HepG2 (cell line): Measurements from ENCODE around the gene RAB30.

Experiments
- CTCF ChIP-seq: sonication (generic); formaldehyde crosslinking; IDR thresholded peaks from 2 replicates; pipeline ENCODE4 v1.5.0; 2020; ENCODE audit warnings: mild to moderate bottlenecking, missing genetic modification reagents, moderate library complexity
- KLF13 ChIP-seq: sonication (generic); formaldehyde crosslinking; IDR thresholded peaks from 2 replicates; pipeline ENCODE4 v1.4.0; 2020; ENCODE audit warnings: mild to moderate bottlenecking, missing genetic modification reagents
- MIER3 ChIP-seq: IDR thresholded peaks from 2 replicates; pipeline ENCODE4 v1.6.1; 2016; ENCODE audit warnings: missing compliant biosample characterization, borderline replicate concordance
- PRDM4 ChIP-seq: sonication (generic); formaldehyde crosslinking; IDR thresholded peaks from 2 replicates; pipeline ENCODE4 v1.9.0; 2021; ENCODE audit warnings: missing genetic modification reagents, borderline replicate concordance
- ZNF513 ChIP-seq: sonication (generic); formaldehyde crosslinking; conservative IDR thresholded peaks from 2 replicates; pipeline ENCODE4 v1.5.0; 2020; ENCODE audit warnings: missing genetic modification reagents
- ZNF891 ChIP-seq: sonication (generic); formaldehyde crosslinking; IDR thresholded peaks from 2 replicates; pipeline ENCODE4 v1.5.0; 2020; ENCODE audit warnings: mild to moderate bottlenecking, missing genetic modification reagents

GRCh38 chr11:82999232-82999631 is 72.5 kb downstream of the RAB30 start:
- no peak for TF ChIP-seq CTCF (CRISPR knock-in tag)
- TF ChIP-seq PRDM4 (CRISPR knock-in tag), result no peak
- TF ChIP-seq MIER3, result no peak
- no peak for TF ChIP-seq ZNF891
- TF ChIP-seq KLF13, result no peak
- no peak for TF ChIP-seq ZNF513
